ENCODE measurements around the gene HEATR5A.
"Not testable (repeated sequence)": the region's sequence is repeated elsewhere in the genome, so short reads cannot be mapped to it uniquely, and the experiment has no call there.

HEATR5A gene

GRCh38 chr14:31251028-31251958, 169.1 kb downstream of the HEATR5A start (continued):
- no peak for TF ChIP-seq PATZ1 (CRISPR knock-in tag; IDR thresholded peaks at IDR 0.05; ENCODE audit: borderline replicate concordance)

GRCh38 chr14:31244626-31245025, 175.7 kb downstream of the HEATR5A start:
- ATAC-seq: no peak
- TF ChIP-seq CSRNP3 (CRISPR knock-in tag; IDR thresholded peaks at IDR 0.05): no peak

GRCh38 chr14:31243860-31244259, 176.5 kb downstream of the HEATR5A start:
- TF ChIP-seq ZFP30 (CRISPR knock-in tag; IDR thresholded peaks at IDR 0.05) (no peak), TCF4 (CRISPR knock-in tag; IDR thresholded peaks at IDR 0.05; ENCODE audit: borderline replicate concordance) (no peak), ESRRG (CRISPR knock-in tag; IDR thresholded peaks at IDR 0.05) (no peak), ZC3H10 (CRISPR knock-in tag; IDR thresholded peaks at IDR 0.05) (no peak), POU6F1 (CRISPR knock-in tag; IDR thresholded peaks at IDR 0.05; ENCODE audit: borderline replicate concordance, low read depth) (no peak), RARB (CRISPR knock-in tag; IDR thresholded peaks at IDR 0.05) (no peak), PPARA (CRISPR knock-in tag; IDR thresholded peaks at IDR 0.05; ENCODE audit: borderline replicate concordance) (no peak), ARNTL (CRISPR knock-in tag; IDR thresholded peaks at IDR 0.05; ENCODE audit: borderline replicate concordance, low read depth) (no peak), ZNF8 (CRISPR knock-in tag; IDR thresholded peaks at IDR 0.05) (no peak), ZNF70 (CRISPR knock-in tag; IDR thresholded peaks at IDR 0.05) (no peak)
- no peak for ATAC-seq

GRCh38 chr14:31242161-31242940, 178.0 kb downstream of the HEATR5A start:
- ATAC-seq: not testable (repeated sequence)

Measured in SK-N-SH treated with all-trans-retinoic acid at 6 μM for 48 hours (cell line).